GM21360 (cell line): ENCODE measurements around the gene ASPM.
"Not testable (repeated sequence)": the region's sequence is repeated elsewhere in the genome, so short reads cannot be mapped to it uniquely, and the experiment has no call there.

ENCODE experiments used
- ATAC-seq: cut with Tn5 transposase; IDR thresholded peaks from one replicate; pipeline ENCODE4 v1.9.1; 2021; ENCODE audit warnings: mild to moderate bottlenecking, moderate library complexity; ENCODE audit not compliant: unreplicated experiment

The ASPM gene

GRCh38 chr1:197092491-197093023 lies 53.9 kb downstream of the ASPM start:
- no peak for ATAC-seq

GRCh38 chr1:197083474-197083873 lies 63.0 kb downstream of the ASPM start:
- ATAC-seq: no peak

- no peak for ATAC-seq
These were observed 65.2 kb downstream of the ASPM start for GRCh38 chr1:197081117-197081753.

- ATAC-seq: no peak
These were observed 66.1 kb downstream of the ASPM start for GRCh38 chr1:197080323-197080722.

GRCh38 chr1:197076585-197076984 lies 69.9 kb downstream of the ASPM start:
- no peak for ATAC-seq

- ATAC-seq: no peak
These were observed 72.5 kb downstream of the ASPM start for GRCh38 chr1:197073978-197074377.

- no peak for ATAC-seq
These were observed 79.0 kb downstream of the ASPM start for GRCh38 chr1:197067457-197067818.

- ATAC-seq: no peak
These were observed 79.6 kb downstream of the ASPM start, which contains the start of gene F13B for GRCh38 chr1:197066719-197067456. Gene F13B, minus strand, starts transcription at chr1:197067260. Its CDS starts 37 bp downstream, at chr1:197067223.

- no peak for ATAC-seq
These were observed 80.2 kb downstream of the ASPM start for GRCh38 chr1:197066277-197066676.

GRCh38 chr1:197065559-197065958 lies 80.9 kb downstream of the ASPM start:
- ATAC-seq: no peak

- ATAC-seq: peak; percentile 34
These were observed 83.3 kb downstream of the ASPM start for GRCh38 chr1:197063212-197063611.

- peak; percentile 93 for ATAC-seq
These were observed 83.8 kb downstream of the ASPM start for GRCh38 chr1:197062692-197063091.

GRCh38 chr1:197049100-197049499 lies 97.4 kb downstream of the ASPM start:
- ATAC-seq: no peak

- no peak for ATAC-seq
These were observed 103.7 kb downstream of the ASPM start for GRCh38 chr1:197042676-197043341.

- peak; percentile 92 for ATAC-seq
These were observed 104.7 kb downstream of the ASPM start for GRCh38 chr1:197041486-197042353.

GRCh38 chr1:197036861-197037260 lies 109.6 kb downstream of the ASPM start:
- no peak for ATAC-seq

GRCh38 chr1:197034631-197035339 lies 111.7 kb downstream of the ASPM start:
- ATAC-seq: not testable (repeated sequence)
